GM12878 (cell line): ENCODE measurements around the gene MYMK. TPM values are rescaled to one million over a fixed set of nuclear protein-coding genes. Genes with fewer than 3 reads are reported as not detected.
A peak's percentile ranks its signal among the peaks of the same experiment; 100 is the strongest.

Source experiments
- ATAC-seq: fragments of 200-7000 bp; cut with Tn5 transposase; 3 replicates; pipeline ENCODE4 v1.9.1; 2020; ENCODE audit warnings: mild to moderate bottlenecking, moderate library complexity
- BruUV-seq: library from RNA; stranded (reverse); fragments of 400-500 nt; replicated peaks from 2 replicates; lab custom pipeline; 2021; lab: Mats Ljungman, UMichigan
- CTCF ChIA-PET: fragments of 300-600 bp; sonication (Branson Sonifier 250); formaldehyde crosslinking; extraction: SDS; loops from one replicate; lab custom pipeline; 2021; ENCODE audit warnings: inconsistent platforms; lab: Yijun Ruan, JAX
- POLR2A ChIA-PET: fragments of 350-600 bp; formaldehyde crosslinking; extraction: SDS; loops from one replicate; lab custom pipeline; 2021; ENCODE audit warnings: inconsistent platforms; lab: Charles Lee
- RAD21 ChIA-PET: fragments of 300-600 bp; sonication (Branson Sonifier 250); formaldehyde crosslinking; loops from one replicate; lab custom pipeline; 2023; ENCODE audit warnings: antibody characterized with exemption; ENCODE audit not compliant: unreplicated experiment; lab: Charles Lee
- SMC1A ChIA-PET: fragments of 300-600 bp; sonication (Branson Sonifier 250); formaldehyde crosslinking; loops from one replicate; lab custom pipeline; 2023; ENCODE audit not compliant: unreplicated experiment, uncharacterized antibody; lab: Charles Lee
- DNase-seq: peaks from one replicate; pipeline ENCODE4 v3.0.0-alpha.2; 2011; ENCODE audit warnings: low read depth, low spot score
- FAIRE-seq: peaks from 3 replicates; lab custom pipeline; 2011; peaks lifted over from hg19 to GRCh38; lab: Jason Lieb, UNC
- H2AFZ ChIP-seq: 2 replicates; pipeline ENCODE4 v1.6.0; 2011; ENCODE audit warnings: low read depth, low read length, control low read depth; ENCODE audit not compliant: control insufficient read depth
- H3K27ac ChIP-seq: 2 replicates; pipeline ENCODE4 v1.5.1; 2011; ENCODE audit warnings: control low read depth; ENCODE audit not compliant: control insufficient read depth, insufficient read depth
- H3K27me3 ChIP-seq, 2 experiments: replicated peaks in 1 of 2; 2 replicates each; pipeline versions ENCODE4 v1.6.0 to v1.6.1; 2011; ENCODE audit warnings: low read length in 1 of 2; ENCODE audit not compliant: control insufficient read depth in 2 of 2, insufficient read depth in 2 of 2
- H3K36me3 ChIP-seq, 2 experiments: 2 replicates each; pipeline ENCODE4 v1.5.1; 2011; ENCODE audit warnings: low read length in 1 of 2; ENCODE audit not compliant: control insufficient read depth in 2 of 2, insufficient read depth in 2 of 2
- H3K4me1 ChIP-seq: 2 replicates; pipeline ENCODE4 v1.6.1; 2011; ENCODE audit warnings: mild to moderate bottlenecking, low read length, moderate library complexity, mixed read lengths; ENCODE audit not compliant: control insufficient read depth, insufficient read depth
- H3K4me2 ChIP-seq: 2 replicates; pipeline ENCODE4 v1.6.0; 2011; ENCODE audit warnings: control low read depth; ENCODE audit not compliant: control insufficient read depth, insufficient read depth
- H3K4me3 ChIP-seq: fragments of 200-600 bp; sonication (generic); 2 replicates; pipeline ENCODE4 v1.5.1; 2016
- H3K79me2 ChIP-seq: 2 replicates; pipeline ENCODE4 v1.6.0; 2011; ENCODE audit warnings: low read length; ENCODE audit not compliant: control insufficient read depth, insufficient read depth
- H3K9ac ChIP-seq: 2 replicates; pipeline ENCODE4 v1.8.0; 2011; ENCODE audit warnings: low read length, control low read depth, mixed read lengths; ENCODE audit not compliant: control insufficient read depth, insufficient read depth
- H3K9me3 ChIP-seq: replicated peaks from 3 replicates; pipeline ENCODE4 v1.5.1; 2011; ENCODE audit warnings: mild to moderate bottlenecking, low read length; ENCODE audit not compliant: control insufficient read depth, insufficient read depth
- H4K20me1 ChIP-seq: 2 replicates; pipeline ENCODE4 v1.6.0; 2011; ENCODE audit not compliant: control insufficient read depth, insufficient read depth
- KDM1A ChIP-seq: fragments of 200-600 bp; sonication (generic); IDR thresholded peaks from 2 replicates; pipeline ENCODE4 v1.6.1; 2016; ENCODE audit warnings: borderline replicate concordance
- NFYB ChIP-seq: IDR thresholded peaks from 2 replicates; pipeline ENCODE4 v1.6.1; 2011; ENCODE audit warnings: low read depth, mild to moderate bottlenecking, low read length, improper control_type of control experiment, moderate library complexity; ENCODE audit not compliant: insufficient read depth
- POLR2A ChIP-seq: IDR thresholded peaks from 2 replicates; pipeline ENCODE4 v1.6.1; 2011; ENCODE audit warnings: low read depth, mild to moderate bottlenecking, low read length
- POLR2AphosphoS2 ChIP-seq: IDR thresholded peaks from 2 replicates; pipeline ENCODE4 v1.6.1; 2011; ENCODE audit warnings: low read depth, mild to moderate bottlenecking, low read length, improper control_type of control experiment, moderate library complexity
- SIN3A ChIP-seq: IDR thresholded peaks from 2 replicates; pipeline ENCODE4 v1.6.1; 2012; ENCODE audit warnings: low read depth, low read length, improper control_type of control experiment
- WGBS: methylation state at CpG from one replicate; pipeline ENCODE4 v1.1.6; 2016; ENCODE audit warnings: low lambda C conversion rate; ENCODE audit not compliant: insufficient replicate concordance, insufficient coverage; ENCODE audit errors: missing lambda C conversion rate; 5-methylcytosine and 5-hydroxymethylcytosine counted together
- in situ Hi-C: fragments of 300-500 bp; cut with MboI; formaldehyde crosslinking; loops from 9 replicates; pipeline ENCODE4 v1.14.3; 2018; ENCODE audit warnings: mixed read lengths
- intact Hi-C: fragments of 100-400 bp; cut with micrococcal nuclease; formaldehyde crosslinking; loops from one replicate; pipeline ENCODE4 v1.14.2; 2022; ENCODE audit not compliant: unreplicated experiment
- polyA plus RNA-seq, 11 experiments: library from polyadenylated mRNA; depleted of rRNA in 4 of 11; unstranded in 6 of 11; stranded (reverse) in 5 of 11; fragments of >200 nt; fragmentation: Nextera tagmentation in 4 of 11; fragmentation: Illumina TruSeq in 1 of 11; extraction: Ambion mirVana in 4 of 11; extraction: Trizol in 1 of 11; gene quantifications; 1 replicate in 1 of 11; 2 replicates in 10 of 11; pipeline versions ENCODE4 v1.2.1 to v1.2.3, GENCODE V29; 2011 to 2016; ENCODE audit warnings: inconsistent platforms in 2 of 11, missing spikeins in 2 of 11, low read depth in 1 of 11
- total RNA-seq, 4 experiments: library from RNA; depleted of rRNA in 3 of 4; stranded (reverse); fragments of >200 nt in 3 of 4; fragmentation: Illumina TruSeq in 1 of 4; extraction: Trizol in 1 of 4; gene quantifications; 2 replicates each; pipeline versions ENCODE4 v1.2.1 to v1.2.3, GENCODE V29; 2013 to 2021
- TF ChIP-seq, protein P1 (sequence below): fragments of 450-650 bp; conservative IDR thresholded peaks from 2 replicates; pipeline ENCODE4 v1.6.1; 2017; ENCODE audit warnings: mild to moderate bottlenecking, moderate library complexity
- TF ChIP-seq, protein P2 (sequence below): fragments of 450-650 bp; formaldehyde crosslinking; IDR thresholded peaks from 2 replicates; pipeline ENCODE4 v1.4.0; 2020; ENCODE audit warnings: mild to moderate bottlenecking, moderate library complexity

Gene MYMK
- total and polyA plus RNA-seq, 10 of the 15 experiments (the other 5 are each of a cell fraction or from before 2014, with no cell fraction given) = not detected

DNA sequence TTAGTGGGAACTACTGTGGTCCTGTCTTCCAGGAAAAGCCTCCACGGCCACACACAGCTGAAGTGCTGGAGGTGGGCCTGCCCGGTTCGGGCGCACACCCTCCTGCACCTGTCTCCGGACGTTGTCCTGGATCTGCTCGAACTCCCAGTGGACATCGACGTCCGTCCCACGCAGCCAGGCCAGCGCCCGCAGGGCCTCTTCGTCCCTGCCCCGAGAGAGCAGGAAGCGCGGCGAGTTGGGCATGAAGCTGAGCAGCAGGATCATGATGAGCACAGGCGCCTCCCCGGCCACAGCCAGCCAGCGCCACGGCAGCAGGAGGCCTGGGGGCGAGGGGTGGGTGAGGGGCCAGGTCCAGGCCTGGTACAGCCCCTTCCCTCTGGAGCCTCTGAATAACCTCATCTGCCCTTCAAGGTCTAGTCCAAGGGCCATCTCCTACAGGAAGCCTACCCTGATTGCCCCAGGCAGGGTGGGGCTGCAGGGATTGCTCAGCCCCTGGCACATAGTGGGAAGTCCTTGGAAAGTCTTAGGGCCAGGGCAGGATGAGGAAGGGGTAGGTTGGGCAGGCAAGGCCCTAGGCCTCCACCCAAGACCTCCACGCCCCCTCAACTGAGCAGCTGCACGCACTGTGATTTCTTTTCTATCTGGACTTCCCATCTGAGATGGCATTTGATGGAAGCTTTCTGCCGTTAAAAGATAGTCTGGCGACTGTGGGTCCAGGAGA is 49.3 kb downstream of the MYMK start (continued):
- TF ChIP-seq, protein P1, sequence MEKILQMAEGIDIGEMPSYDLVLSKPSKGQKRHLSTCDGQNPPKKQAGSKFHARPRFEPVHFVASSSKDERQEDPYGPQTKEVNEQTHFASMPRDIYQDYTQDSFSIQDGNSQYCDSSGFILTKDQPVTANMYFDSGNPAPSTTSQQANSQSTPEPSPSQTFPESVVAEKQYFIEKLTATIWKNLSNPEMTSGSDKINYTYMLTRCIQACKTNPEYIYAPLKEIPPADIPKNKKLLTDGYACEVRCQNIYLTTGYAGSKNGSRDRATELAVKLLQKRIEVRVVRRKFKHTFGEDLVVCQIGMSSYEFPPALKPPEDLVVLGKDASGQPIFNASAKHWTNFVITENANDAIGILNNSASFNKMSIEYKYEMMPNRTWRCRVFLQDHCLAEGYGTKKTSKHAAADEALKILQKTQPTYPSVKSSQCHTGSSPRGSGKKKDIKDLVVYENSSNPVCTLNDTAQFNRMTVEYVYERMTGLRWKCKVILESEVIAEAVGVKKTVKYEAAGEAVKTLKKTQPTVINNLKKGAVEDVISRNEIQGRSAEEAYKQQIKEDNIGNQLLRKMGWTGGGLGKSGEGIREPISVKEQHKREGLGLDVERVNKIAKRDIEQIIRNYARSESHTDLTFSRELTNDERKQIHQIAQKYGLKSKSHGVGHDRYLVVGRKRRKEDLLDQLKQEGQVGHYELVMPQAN = no peak
- TF ChIP-seq POLR2AphosphoS2 = no peak
- no peak for TF ChIP-seq KDM1A
- TF ChIP-seq SIN3A = no peak
- no peak for TF ChIP-seq NFYB
- no peak; the same call in 1 of the 2 replicates for TF ChIP-seq POLR2A

DNA sequence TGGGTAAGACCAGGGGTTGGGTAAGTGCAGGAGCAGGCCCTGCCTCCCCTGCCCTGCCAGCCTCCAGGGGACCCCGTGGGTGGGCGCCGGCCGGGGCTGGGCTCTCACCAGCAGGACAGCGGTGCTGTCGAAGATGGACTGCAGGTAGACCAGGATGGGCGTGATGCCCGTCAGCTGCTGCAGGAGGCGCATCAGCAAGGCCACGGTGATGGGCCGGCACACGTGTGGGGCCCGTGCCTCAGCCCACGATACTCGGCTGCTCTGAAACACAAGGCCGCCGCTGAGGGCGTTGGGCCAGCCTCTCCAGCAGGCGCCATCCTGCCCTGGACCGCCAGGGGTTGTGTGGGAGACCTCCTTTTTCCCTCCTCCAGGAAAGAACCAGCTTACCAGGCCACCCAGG is 49.9 kb downstream of the MYMK start:
- BruUV-seq = no TSS peak
- Histone ChIP-seq H3K79me2 (peaks cover 30% of the 10 kb centered on the region), H3K36me3 (peaks cover 9 to 24% of the 10 kb centered on the region in 2 experiments; a peak in 3 of 4 replicates), H3K4me1 (peaks cover 15% of the 10 kb centered on the region), H3K4me3 (no peak overlapping the region), H3K4me2 (no peak overlapping the region), H3K27me3 (no peaks in the 10 kb centered on the region), H3K9me3 (no peaks in the 10 kb centered on the region), H2AFZ (no peak overlapping the region), H4K20me1 (peaks cover 3% of the 10 kb centered on the region; the same call in 1 of the 2 replicates), H3K9ac (no peak overlapping the region), H3K27ac (no peak overlapping the region)
- ChIA-PET RAD21 (no interaction called here), SMC1A (no interaction called here), CTCF (no interaction called here), POLR2A (no interaction called here)
- DNase-seq (no peak), ATAC-seq (no peak), FAIRE-seq (no peak)
- in situ Hi-C loops (no loop called here), intact Hi-C loops (loop anchor here (5.0 kb wide), 2 partner anchors 58 to 128 kb away; partner anchors contain the start of genes MED22, REXO4 and RPL7A)
- 95% methylated on average over 15 of the region's 20 CpGs for WGBS
- 0 out of 2 replicates have a peak, but pooled peaks have one; percentile 26 for TF ChIP-seq POLR2A
- TF ChIP-seq, protein P2, sequence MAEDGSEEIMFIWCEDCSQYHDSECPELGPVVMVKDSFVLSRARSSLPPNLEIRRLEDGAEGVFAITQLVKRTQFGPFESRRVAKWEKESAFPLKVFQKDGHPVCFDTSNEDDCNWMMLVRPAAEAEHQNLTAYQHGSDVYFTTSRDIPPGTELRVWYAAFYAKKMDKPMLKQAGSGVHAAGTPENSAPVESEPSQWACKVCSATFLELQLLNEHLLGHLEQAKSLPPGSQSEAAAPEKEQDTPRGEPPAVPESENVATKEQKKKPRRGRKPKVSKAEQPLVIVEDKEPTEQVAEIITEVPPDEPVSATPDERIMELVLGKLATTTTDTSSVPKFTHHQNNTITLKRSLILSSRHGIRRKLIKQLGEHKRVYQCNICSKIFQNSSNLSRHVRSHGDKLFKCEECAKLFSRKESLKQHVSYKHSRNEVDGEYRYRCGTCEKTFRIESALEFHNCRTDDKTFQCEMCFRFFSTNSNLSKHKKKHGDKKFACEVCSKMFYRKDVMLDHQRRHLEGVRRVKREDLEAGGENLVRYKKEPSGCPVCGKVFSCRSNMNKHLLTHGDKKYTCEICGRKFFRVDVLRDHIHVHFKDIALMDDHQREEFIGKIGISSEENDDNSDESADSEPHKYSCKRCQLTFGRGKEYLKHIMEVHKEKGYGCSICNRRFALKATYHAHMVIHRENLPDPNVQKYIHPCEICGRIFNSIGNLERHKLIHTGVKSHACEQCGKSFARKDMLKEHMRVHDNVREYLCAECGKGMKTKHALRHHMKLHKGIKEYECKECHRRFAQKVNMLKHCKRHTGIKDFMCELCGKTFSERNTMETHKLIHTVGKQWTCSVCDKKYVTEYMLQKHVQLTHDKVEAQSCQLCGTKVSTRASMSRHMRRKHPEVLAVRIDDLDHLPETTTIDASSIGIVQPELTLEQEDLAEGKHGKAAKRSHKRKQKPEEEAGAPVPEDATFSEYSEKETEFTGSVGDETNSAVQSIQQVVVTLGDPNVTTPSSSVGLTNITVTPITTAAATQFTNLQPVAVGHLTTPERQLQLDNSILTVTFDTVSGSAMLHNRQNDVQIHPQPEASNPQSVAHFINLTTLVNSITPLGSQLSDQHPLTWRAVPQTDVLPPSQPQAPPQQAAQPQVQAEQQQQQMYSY (CRISPR knock-in tag) = no peak
